H1 (cell line): ENCODE measurements around the gene PSORS1C1. TPM values are rescaled to one million over a fixed set of nuclear protein-coding genes. Genes with fewer than 3 reads are reported as not detected.
A peak's percentile ranks its signal among the peaks of the same experiment; 100 is the strongest.

Source experiments
- CTCF ChIA-PET: fragments of 300-600 bp; sonication (Branson Sonifier 250); formaldehyde crosslinking; loops from one replicate; lab custom pipeline; 2021; ENCODE audit not compliant: partially characterized antibody; lab: Charles Lee
- POLR2A ChIA-PET: fragments of 300-600 bp; sonication (Branson Sonifier 250); formaldehyde crosslinking; loops from one replicate; lab custom pipeline; 2021; ENCODE audit warnings: inconsistent platforms; ENCODE audit not compliant: partially characterized antibody; lab: Charles Lee
- DNase-seq, 2 experiments: peaks; one replicate each; pipeline versions ENCODE4 v3.0.0 to v3.0.0-alpha.2; 2010 to 2022; ENCODE audit warnings: low spot score in 2 of 2, low read depth in 1 of 2, mixed read lengths in 1 of 2
- FAIRE-seq: peaks from 2 replicates; lab custom pipeline; 2011; peaks lifted over from hg19 to GRCh38; lab: Jason Lieb, UNC
- H2AFZ ChIP-seq: 2 replicates; pipeline ENCODE4 v1.8.1; 2012; ENCODE audit warnings: low read length, inconsistent platforms
- H2AK5ac ChIP-seq: 2 replicates; pipeline ENCODE4 v1.6.1; 2013; ENCODE audit warnings: low read depth, low read length
- H2BK120ac ChIP-seq: replicated peaks from 2 replicates; pipeline ENCODE3; 2013; ENCODE audit warnings: low read depth, low read length, inconsistent platforms
- H2BK12ac ChIP-seq: 2 replicates; pipeline ENCODE4 v1.6.1; 2013; ENCODE audit warnings: low read depth, low read length
- H2BK15ac ChIP-seq: 2 replicates; pipeline ENCODE4 v1.6.1; 2013; ENCODE audit warnings: low read length
- H2BK20ac ChIP-seq: 2 replicates; pipeline ENCODE4 v1.6.1; 2013; ENCODE audit warnings: low read length
- H2BK5ac ChIP-seq: 2 replicates; pipeline ENCODE4 v1.6.1; 2013; ENCODE audit warnings: low read depth, low read length
- H3K14ac ChIP-seq: 2 replicates; pipeline ENCODE4 v1.6.1; 2013; ENCODE audit warnings: inconsistent platforms; ENCODE audit not compliant: insufficient read length
- H3K18ac ChIP-seq: 2 replicates; pipeline ENCODE4 v1.6.1; 2013; ENCODE audit warnings: low read length; ENCODE audit errors: extremely low read depth
- H3K23ac ChIP-seq: 2 replicates; pipeline ENCODE4 v1.6.1; 2013; ENCODE audit warnings: inconsistent platforms; ENCODE audit not compliant: insufficient read length
- H3K23me2 ChIP-seq: 2 replicates; pipeline ENCODE4 v1.6.1; 2013; ENCODE audit warnings: low read depth, low read length
- H3K27ac ChIP-seq: 2 replicates; pipeline ENCODE4 v1.6.1; 2011; ENCODE audit warnings: low read depth, low read length, inconsistent platforms
- H3K27me3 ChIP-seq, 4 experiments: replicated peaks in 1 of 4; 1 replicate in 1 of 4; 2 replicates in 3 of 4; pipeline versions ENCODE4 v1.6.1 to v1.8.1; 2011 to 2013; ENCODE audit warnings: low read length in 3 of 4, mild to moderate bottlenecking in 3 of 4, inconsistent platforms in 2 of 4, mixed read lengths in 2 of 4, moderate library complexity in 1 of 4; ENCODE audit not compliant: control insufficient read depth in 3 of 4, insufficient read depth in 3 of 4; ENCODE audit errors: extremely low read depth in 1 of 4
- H3K36me3 ChIP-seq, 4 experiments: 2 replicates each; pipeline versions ENCODE4 v1.6.1 to v1.8.1; 2011 to 2013; ENCODE audit warnings: mild to moderate bottlenecking in 4 of 4, low read length in 3 of 4, moderate library complexity in 2 of 4, control low read depth in 1 of 4, inconsistent platforms in 1 of 4; ENCODE audit not compliant: insufficient read depth in 4 of 4, control insufficient read depth in 2 of 4
- H3K4ac ChIP-seq: replicated peaks from 2 replicates; pipeline ENCODE3; 2013; ENCODE audit warnings: low read length, low read depth, mixed read lengths, inconsistent platforms; ENCODE audit not compliant: insufficient read length
- H3K4me1 ChIP-seq, 4 experiments: replicated peaks in 1 of 4; 1 replicate in 1 of 4; 2 replicates in 3 of 4; pipeline versions ENCODE4 v1.6.1 to v1.8.1; 2011 to 2013; ENCODE audit warnings: low read length in 3 of 4, inconsistent platforms in 2 of 4, mixed read lengths in 1 of 4; ENCODE audit not compliant: insufficient read depth in 4 of 4, control insufficient read depth in 3 of 4
- H3K4me2 ChIP-seq, 2 experiments: 2 replicates each; pipeline versions ENCODE4 v1.6.1 to v1.8.1; 2011 to 2013; ENCODE audit warnings: low read depth in 2 of 2, low read length in 2 of 2, control low read depth in 1 of 2, inconsistent platforms in 1 of 2, mild to moderate bottlenecking in 1 of 2; ENCODE audit not compliant: insufficient read depth in 1 of 2
- H3K4me3 ChIP-seq, 4 experiments: fragments of 200-600, 300-600 bp in 1 of 4; sonication (generic), shearing (Covaris generic), sonication (Bioruptor Twin) in 1 of 4; 2 replicates each; pipeline versions ENCODE4 v1.5.1 to v1.8.1; 2011 to 2016; ENCODE audit warnings: low read length in 4 of 4, low read depth in 3 of 4, control low read depth in 2 of 4, inconsistent platforms in 2 of 4, mild to moderate bottlenecking in 2 of 4, mixed read lengths in 1 of 4, moderate library complexity in 1 of 4; ENCODE audit not compliant: insufficient read depth in 2 of 4; ENCODE audit errors: extremely low read depth in 1 of 4
- H3K56ac ChIP-seq: replicated peaks from 2 replicates; pipeline ENCODE3; 2013; ENCODE audit warnings: low read depth, mild to moderate bottlenecking, mixed read lengths, low read length, inconsistent platforms; ENCODE audit not compliant: insufficient read length
- H3K79me1 ChIP-seq: 2 replicates; pipeline ENCODE4 v1.6.1; 2013; ENCODE audit warnings: low read depth, low read length, control low read depth
- H3K79me2 ChIP-seq, 2 experiments: 2 replicates each; pipeline versions ENCODE4 v1.6.1 to v1.8.1; 2012 to 2013; ENCODE audit warnings: low read length in 2 of 2, mild to moderate bottlenecking in 2 of 2, inconsistent platforms in 1 of 2; ENCODE audit not compliant: insufficient read depth in 2 of 2, control insufficient read depth in 1 of 2
- H3K9ac ChIP-seq, 4 experiments: replicated peaks in 1 of 4; 1 replicate in 1 of 4; 2 replicates in 3 of 4; pipeline versions ENCODE4 v1.6.1 to v1.8.1; 2011 to 2013; ENCODE audit warnings: low read depth in 3 of 4, low read length in 3 of 4, control low read depth in 2 of 4, mild to moderate bottlenecking in 2 of 4, moderate library complexity in 2 of 4, inconsistent platforms in 1 of 4; ENCODE audit errors: extremely low read depth in 1 of 4
- H3K9me3 ChIP-seq, 2 experiments: 2 replicates each; pipeline versions ENCODE4 v1.6.1 to v1.8.1; 2012 to 2013; ENCODE audit warnings: mild to moderate bottlenecking in 2 of 2, moderate library complexity in 2 of 2, control low read depth in 1 of 2, inconsistent platforms in 1 of 2, low read depth in 1 of 2, low read length in 1 of 2, mixed read lengths in 1 of 2; ENCODE audit not compliant: insufficient read depth in 2 of 2
- H4K20me1 ChIP-seq, 2 experiments: replicated peaks in 1 of 2; 2 replicates each; pipeline versions ENCODE3 to v1.8.1; 2011 to 2013; ENCODE audit warnings: inconsistent platforms in 2 of 2, low read length in 2 of 2, mild to moderate bottlenecking in 1 of 2; ENCODE audit not compliant: insufficient read depth in 2 of 2, control insufficient read depth in 1 of 2
- H4K5ac ChIP-seq: 2 replicates; pipeline ENCODE4 v1.6.1; 2013; ENCODE audit warnings: low read length, low read depth, mixed read lengths, inconsistent platforms; ENCODE audit not compliant: insufficient read length
- H4K8ac ChIP-seq: 2 replicates; pipeline ENCODE4 v1.8.0; 2013; ENCODE audit warnings: mild to moderate bottlenecking, moderate library complexity, low read length, inconsistent platforms; ENCODE audit not compliant: insufficient read depth; ENCODE audit errors: extremely low read depth
- H4K91ac ChIP-seq: replicated peaks from 2 replicates; pipeline ENCODE3; 2013; ENCODE audit warnings: low read length, mixed read lengths, inconsistent platforms; ENCODE audit not compliant: insufficient read length
- ASH2L ChIP-seq: fragments of 200-600, 300-600 bp; sonication (generic); IDR thresholded peaks from one replicate; pipeline ENCODE4 v1.7.1; 2017; ENCODE audit warnings: low read length
- PHF8 ChIP-seq: fragments of 200-600 bp; sonication (generic); conservative IDR thresholded peaks from 2 replicates; pipeline ENCODE4 v1.7.1; 2012; ENCODE audit warnings: low read depth, mild to moderate bottlenecking, inconsistent platforms, low read length, moderate library complexity
- RBBP5 ChIP-seq: IDR thresholded peaks from 2 replicates; pipeline ENCODE4 v1.7.1; 2012; ENCODE audit warnings: low read depth, mild to moderate bottlenecking, inconsistent platforms, low read length, moderate library complexity, borderline replicate concordance
- YY1 ChIP-seq: IDR thresholded peaks from 2 replicates; pipeline ENCODE4 v1.6.1; 2011; ENCODE audit warnings: low read depth, mild to moderate bottlenecking, low read length
- WGBS, 2 experiments: shearing (Covaris generic) in 1 of 2; methylation state at CpG; one replicate each; pipeline versions ENCODE4 v1.1.6 to v1.1.7; 2013 to 2015; ENCODE audit warnings: low lambda C conversion rate in 2 of 2, mixed read lengths in 2 of 2, inconsistent platforms in 1 of 2, low coverage in 1 of 2, missing lambda C conversion rate in 1 of 2; ENCODE audit not compliant: insufficient replicate concordance in 2 of 2, insufficient coverage in 1 of 2, insufficient read length in 1 of 2; ENCODE audit errors: extremely low coverage in 1 of 2, missing lambda C conversion rate in 1 of 2; 5-methylcytosine and 5-hydroxymethylcytosine counted together
- polyA plus RNA-seq, 7 experiments: library from polyadenylated mRNA; depleted of rRNA in 3 of 7; stranded (reverse) in 5 of 7; unstranded in 2 of 7; fragments of >200 nt in 5 of 7; fragments of 200-250 nt in 2 of 7; gene quantifications; 1 replicate in 5 of 7; 2 replicates in 1 of 7; 4 replicates in 1 of 7; pipeline versions ENCODE4 v1.2.1 to v1.2.3, GENCODE V29; 2011 to 2013; ENCODE audit warnings: missing spikeins in 2 of 7, mixed read lengths in 2 of 7
- total RNA-seq: library from RNA; stranded (reverse); fragmentation: NEBNext Ultra II Directional; extraction: Animal tissue kit (Norgen Biotek cat#: 25700); gene quantifications from 2 replicates; pipeline ENCODE4 v1.2.1, GENCODE V29; 2021

The PSORS1C1 gene
- total and polyA plus RNA-seq, 2 of the 8 experiments (the other 6 are each of a cell fraction or from before 2014, with no cell fraction given): 0.12 to 0.52 TPM

GRCh38 chr6:31157513-31158139, 43.0 kb downstream of the PSORS1C1 start, which contains the start of gene CCHCR1:
TSS of gene CCHCR1 (minus strand) at chr6:31157802. CDS start at chr6:31157600, 202 bp downstream.
- no peak within 1 kb of the TSS; the same call in 1 of the 2 replicates for H3K27ac ChIP-seq
- H3K4ac ChIP-seq: peak within 1 kb of the TSS; percentile 87
- H3K4me2 ChIP-seq: peak within 1 kb of the TSS; percentile 85 to 94
- no peak within 1 kb of the TSS for H2AFZ ChIP-seq
- H4K8ac ChIP-seq: no peak within 1 kb of the TSS
- peak within 1 kb of the TSS; percentile 46 to 73 (median 64); a peak in 5 of 7 replicates for H3K9ac ChIP-seq
- H2BK20ac ChIP-seq: no peak within 1 kb of the TSS
- no peak for DNase-seq
- H3K18ac ChIP-seq: peak within 1 kb of the TSS; percentile 91
- peak within 1 kb of the TSS; percentile 89; the same call in 1 of the 2 replicates for H2AK5ac ChIP-seq
- no peak within 1 kb of the TSS for H3K23ac ChIP-seq
- peaks cover 1 to 2% of the 10 kb centered on the region in 2 experiments for H4K20me1 ChIP-seq
- peak within 1 kb of the TSS; percentile 80 for H4K5ac ChIP-seq
- FAIRE-seq: no peak
- H3K23me2 ChIP-seq: peaks cover 14% of the 10 kb centered on the region
- peaks cover 0 to 22% (median 17%) of the 10 kb centered on the region in 4 experiments; a peak in 6 of 7 replicates for H3K4me1 ChIP-seq
- CTCF ChIA-PET: interaction anchor here (1.1 to 6.3 kb wide), 11 partner anchors 9 to 74 kb away, joined by 3 to 45 read pairs (median 11); partner anchors contain the start of genes POU5F1 and PSORS1C2
- H3K4me3 ChIP-seq: peak within 1 kb of the TSS; percentile 62 to 76 (median 68)
- H4K91ac ChIP-seq: peak within 1 kb of the TSS; percentile 41
- peak within 1 kb of the TSS; percentile 86; the same call in 1 of the 2 replicates for H2BK12ac ChIP-seq
- peak within 1 kb of the TSS; percentile 36 for H3K56ac ChIP-seq
- H2BK120ac ChIP-seq: no peak within 1 kb of the TSS
- H3K79me1 ChIP-seq: no peaks in the 10 kb centered on the region
- H3K14ac ChIP-seq: no peak within 1 kb of the TSS
- H2BK5ac ChIP-seq: peak within 1 kb of the TSS; percentile 69; the same call in 1 of the 2 replicates
- no peaks in the 10 kb centered on the region for H3K27me3 ChIP-seq
- H3K79me2 ChIP-seq: no peaks in the 10 kb centered on the region
- 21% methylated on average over 10 of the region's 14 CpGs; no CpG with 5 or more reads in 1 of the 2 experiments for WGBS, 2 experiments
- H3K36me3 ChIP-seq: peaks cover 2 to 31% (median 5%) of the 10 kb centered on the region in 4 experiments; a peak in 6 of 8 replicates
- POLR2A ChIA-PET: interaction anchor here (61.6 to 68.5 kb wide), 2 partner anchors 10 to 11 kb away, joined by 2251 read pairs; partner anchors contain the start of genes CCHCR1, CDSN, POU5F1 and PSORS1C1
- peak within 1 kb of the TSS; percentile 73 for H2BK15ac ChIP-seq
- TF ChIP-seq YY1: no peak
- no peak for TF ChIP-seq PHF8
- no peak for TF ChIP-seq RBBP5
- TF ChIP-seq ASH2L: peak; percentile 5
- no peaks in the 10 kb centered on the region for H3K9me3 ChIP-seq
